HepG2 (cell line): ENCODE data around the gene ABHD1. TPM values are rescaled to one million over a fixed set of nuclear protein-coding genes. Genes with fewer than 3 reads are reported as not detected.
A peak's percentile ranks its signal among the peaks of the same experiment; 100 is the strongest.

ENCODE experiments used
- ATF7-NPFF ChIP-seq: sonication (generic); formaldehyde crosslinking; IDR thresholded peaks from 2 replicates; pipeline ENCODE4 v1.8.1; 2023; ENCODE audit warnings: mild to moderate bottlenecking, low read depth, missing genetic modification reagents, moderate library complexity
- CBFB ChIP-seq: sonication (generic); formaldehyde crosslinking; IDR thresholded peaks from 2 replicates; pipeline ENCODE4 v1.4.0; 2020; ENCODE audit warnings: missing genetic modification reagents
- FOXA1 ChIP-seq, 2 experiments: fragments of 450-650 bp in 1 of 2; sonication (generic) in 1 of 2; formaldehyde crosslinking in 1 of 2; IDR thresholded peaks; 2 replicates each; pipeline versions ENCODE4 v1.4.0 to v1.6.1; 2016 to 2020; ENCODE audit warnings: missing genetic modification reagents in 1 of 2
- MTA3 ChIP-seq: sonication (generic); formaldehyde crosslinking; IDR thresholded peaks from 2 replicates; pipeline ENCODE4 v1.4.0; 2020; ENCODE audit warnings: missing genetic modification reagents
- MYPOP ChIP-seq: sonication (generic); formaldehyde crosslinking; IDR thresholded peaks from 2 replicates; pipeline ENCODE4 v1.8.1; 2023; ENCODE audit warnings: mild to moderate bottlenecking, moderate library complexity, missing genetic modification reagents
- PLRG1 ChIP-seq: fragments of 450-650 bp; conservative IDR thresholded peaks from 2 replicates; pipeline ENCODE4 v1.6.1; 2016
- SIN3B ChIP-seq: fragments of 150-350 bp; IDR thresholded peaks from 2 replicates; pipeline ENCODE4 v1.6.1; 2014; ENCODE audit warnings: low read length
- ZBTB42 ChIP-seq: sonication (generic); formaldehyde crosslinking; IDR thresholded peaks from 2 replicates; pipeline ENCODE4 v1.5.0; 2020; ENCODE audit warnings: mild to moderate bottlenecking, missing genetic modification reagents
- ZNF101 ChIP-seq: sonication (generic); formaldehyde crosslinking; IDR thresholded peaks from 2 replicates; pipeline ENCODE4 v1.4.0; 2020; ENCODE audit warnings: mild to moderate bottlenecking, low read depth, missing genetic modification reagents, borderline replicate concordance
- ZNF235 ChIP-seq: sonication (generic); formaldehyde crosslinking; IDR thresholded peaks from 2 replicates; pipeline ENCODE4 v1.8.1; 2023; ENCODE audit warnings: mild to moderate bottlenecking, missing genetic modification reagents, borderline replicate concordance
- ZNF260 ChIP-seq: sonication (generic); formaldehyde crosslinking; IDR thresholded peaks from 2 replicates; pipeline ENCODE4 v1.4.0; 2020; ENCODE audit warnings: missing genetic modification reagents, low read depth, mild to moderate bottlenecking, borderline replicate concordance
- ZNF354B ChIP-seq: sonication (generic); formaldehyde crosslinking; IDR thresholded peaks from 2 replicates; pipeline ENCODE4 v1.8.0; 2022; ENCODE audit warnings: mild to moderate bottlenecking, missing genetic modification reagents
- ZNF564 ChIP-seq: sonication (generic); formaldehyde crosslinking; IDR thresholded peaks from 2 replicates; pipeline ENCODE4 v1.8.1; 2023; ENCODE audit warnings: mild to moderate bottlenecking, missing genetic modification reagents
- ZNF672 ChIP-seq: sonication (generic); formaldehyde crosslinking; IDR thresholded peaks from 2 replicates; pipeline ENCODE4 v1.8.1; 2022; ENCODE audit warnings: missing genetic modification reagents
- ZNF772 ChIP-seq: sonication (generic); formaldehyde crosslinking; IDR thresholded peaks from 2 replicates; pipeline ENCODE4 v1.5.0; 2020; ENCODE audit warnings: mild to moderate bottlenecking, missing genetic modification reagents
- polyA plus RNA-seq, 8 experiments: library from polyadenylated mRNA; depleted of rRNA in 3 of 8; stranded (reverse) in 7 of 8; unstranded in 1 of 8; fragments of >200 nt; fragmentation: Illumina TruSeq in 4 of 8; extraction: Trizol in 4 of 8; gene quantifications; 2 replicates each; pipeline versions ENCODE4 v1.2.1 to v1.2.3, GENCODE V29; 2011 to 2016; ENCODE audit warnings: low read depth in 4 of 8, missing spikeins in 1 of 8, mixed read lengths in 1 of 8; ENCODE audit not compliant: insufficient read depth in 1 of 8
- total RNA-seq, 5 experiments: library from RNA; depleted of rRNA; stranded (reverse); fragments of >200 nt; fragmentation: Illumina TruSeq; extraction: Trizol; gene quantifications; 2 replicates each; pipeline ENCODE4 v1.2.3, GENCODE V29; 2016; ENCODE audit warnings: low read depth in 1 of 5
- TF ChIP-seq, protein P1 (sequence below): sonication (generic); formaldehyde crosslinking; IDR thresholded peaks from 2 replicates; pipeline ENCODE4 v1.4.0; 2020; ENCODE audit warnings: missing genetic modification reagents, mild to moderate bottlenecking, borderline replicate concordance
- TF ChIP-seq, protein P2 (sequence below): sonication (generic); formaldehyde crosslinking; IDR thresholded peaks from 2 replicates; pipeline ENCODE4 v1.5.1; 2020; ENCODE audit warnings: missing genetic modification reagents, mild to moderate bottlenecking, borderline replicate concordance
- TF ChIP-seq, protein P3 (sequence below): sonication (generic); formaldehyde crosslinking; IDR thresholded peaks from 2 replicates; pipeline ENCODE4 v1.4.0; 2020; ENCODE audit warnings: missing genetic modification reagents

The ABHD1 gene
- total and polyA plus RNA-seq, 2 of the 13 experiments (the other 11 are each of a cell fraction or from before 2014, with no cell fraction given): 0.04 to 0.81 TPM

DNA sequence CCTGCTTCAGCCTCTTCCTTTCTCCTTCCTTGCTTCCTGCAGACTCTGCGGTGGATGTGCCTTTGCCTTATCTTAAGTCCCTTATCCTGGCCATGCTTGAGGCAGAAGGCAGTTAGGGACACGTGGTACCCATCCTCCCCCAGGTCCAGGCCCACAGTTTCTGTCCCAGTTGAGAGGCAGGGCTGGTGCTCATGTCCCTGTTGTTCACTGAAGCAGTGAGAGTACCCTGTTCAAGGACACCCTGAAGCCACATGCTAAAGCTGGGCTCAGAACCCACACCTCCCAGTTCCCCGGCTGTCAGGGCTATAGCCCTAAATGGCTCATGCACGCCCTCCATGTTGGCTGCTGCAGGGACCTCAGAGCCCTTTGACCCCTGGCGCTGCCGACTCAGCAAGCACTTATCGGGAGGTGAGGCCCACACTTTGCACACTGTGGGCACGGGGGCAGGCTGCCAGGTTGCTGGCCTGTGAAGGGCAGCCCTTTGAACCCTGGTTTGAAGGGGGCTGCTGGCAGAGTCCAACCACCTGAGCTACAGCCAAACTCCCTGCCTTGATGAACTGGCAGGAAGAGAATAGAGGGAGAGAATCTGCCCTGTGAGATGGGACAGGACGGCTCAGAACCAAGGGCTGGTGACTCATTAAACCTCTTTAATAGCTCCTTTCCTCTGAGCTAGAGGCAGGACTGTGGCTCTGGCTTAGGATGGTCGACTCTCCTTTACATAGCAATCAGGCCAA lies 30.8 kb upstream of the ABHD1 start (continued):
- 0 out of 2 replicates have a peak, but pooled peaks have one; percentile 41 for TF ChIP-seq ZNF235 (CRISPR knock-in tag)
- TF ChIP-seq, protein P1, sequence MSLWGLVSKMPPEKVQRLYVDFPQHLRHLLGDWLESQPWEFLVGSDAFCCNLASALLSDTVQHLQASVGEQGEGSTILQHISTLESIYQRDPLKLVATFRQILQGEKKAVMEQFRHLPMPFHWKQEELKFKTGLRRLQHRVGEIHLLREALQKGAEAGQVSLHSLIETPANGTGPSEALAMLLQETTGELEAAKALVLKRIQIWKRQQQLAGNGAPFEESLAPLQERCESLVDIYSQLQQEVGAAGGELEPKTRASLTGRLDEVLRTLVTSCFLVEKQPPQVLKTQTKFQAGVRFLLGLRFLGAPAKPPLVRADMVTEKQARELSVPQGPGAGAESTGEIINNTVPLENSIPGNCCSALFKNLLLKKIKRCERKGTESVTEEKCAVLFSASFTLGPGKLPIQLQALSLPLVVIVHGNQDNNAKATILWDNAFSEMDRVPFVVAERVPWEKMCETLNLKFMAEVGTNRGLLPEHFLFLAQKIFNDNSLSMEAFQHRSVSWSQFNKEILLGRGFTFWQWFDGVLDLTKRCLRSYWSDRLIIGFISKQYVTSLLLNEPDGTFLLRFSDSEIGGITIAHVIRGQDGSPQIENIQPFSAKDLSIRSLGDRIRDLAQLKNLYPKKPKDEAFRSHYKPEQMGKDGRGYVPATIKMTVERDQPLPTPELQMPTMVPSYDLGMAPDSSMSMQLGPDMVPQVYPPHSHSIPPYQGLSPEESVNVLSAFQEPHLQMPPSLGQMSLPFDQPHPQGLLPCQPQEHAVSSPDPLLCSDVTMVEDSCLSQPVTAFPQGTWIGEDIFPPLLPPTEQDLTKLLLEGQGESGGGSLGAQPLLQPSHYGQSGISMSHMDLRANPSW (CRISPR knock-in tag): no peak; the same call in 1 of the 2 replicates
- no peak for TF ChIP-seq PLRG1
- TF ChIP-seq, protein P2, sequence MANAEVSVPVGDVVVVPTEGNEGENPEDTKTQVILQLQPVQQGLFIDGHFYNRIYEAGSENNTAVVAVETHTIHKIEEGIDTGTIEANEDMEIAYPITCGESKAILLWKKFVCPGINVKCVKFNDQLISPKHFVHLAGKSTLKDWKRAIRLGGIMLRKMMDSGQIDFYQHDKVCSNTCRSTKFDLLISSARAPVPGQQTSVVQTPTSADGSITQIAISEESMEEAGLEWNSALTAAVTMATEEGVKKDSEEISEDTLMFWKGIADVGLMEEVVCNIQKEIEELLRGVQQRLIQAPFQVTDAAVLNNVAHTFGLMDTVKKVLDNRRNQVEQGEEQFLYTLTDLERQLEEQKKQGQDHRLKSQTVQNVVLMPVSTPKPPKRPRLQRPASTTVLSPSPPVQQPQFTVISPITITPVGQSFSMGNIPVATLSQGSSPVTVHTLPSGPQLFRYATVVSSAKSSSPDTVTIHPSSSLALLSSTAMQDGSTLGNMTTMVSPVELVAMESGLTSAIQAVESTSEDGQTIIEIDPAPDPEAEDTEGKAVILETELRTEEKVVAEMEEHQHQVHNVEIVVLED: peak; percentile 68
- peak; percentile 96 for TF ChIP-seq ZNF354B (CRISPR knock-in tag)
- no peak; the same call in 1 of the 2 replicates for TF ChIP-seq ZNF672 (CRISPR knock-in tag)
- TF ChIP-seq ZNF564 (CRISPR knock-in tag): peak; percentile 91
- TF ChIP-seq, protein P3, sequence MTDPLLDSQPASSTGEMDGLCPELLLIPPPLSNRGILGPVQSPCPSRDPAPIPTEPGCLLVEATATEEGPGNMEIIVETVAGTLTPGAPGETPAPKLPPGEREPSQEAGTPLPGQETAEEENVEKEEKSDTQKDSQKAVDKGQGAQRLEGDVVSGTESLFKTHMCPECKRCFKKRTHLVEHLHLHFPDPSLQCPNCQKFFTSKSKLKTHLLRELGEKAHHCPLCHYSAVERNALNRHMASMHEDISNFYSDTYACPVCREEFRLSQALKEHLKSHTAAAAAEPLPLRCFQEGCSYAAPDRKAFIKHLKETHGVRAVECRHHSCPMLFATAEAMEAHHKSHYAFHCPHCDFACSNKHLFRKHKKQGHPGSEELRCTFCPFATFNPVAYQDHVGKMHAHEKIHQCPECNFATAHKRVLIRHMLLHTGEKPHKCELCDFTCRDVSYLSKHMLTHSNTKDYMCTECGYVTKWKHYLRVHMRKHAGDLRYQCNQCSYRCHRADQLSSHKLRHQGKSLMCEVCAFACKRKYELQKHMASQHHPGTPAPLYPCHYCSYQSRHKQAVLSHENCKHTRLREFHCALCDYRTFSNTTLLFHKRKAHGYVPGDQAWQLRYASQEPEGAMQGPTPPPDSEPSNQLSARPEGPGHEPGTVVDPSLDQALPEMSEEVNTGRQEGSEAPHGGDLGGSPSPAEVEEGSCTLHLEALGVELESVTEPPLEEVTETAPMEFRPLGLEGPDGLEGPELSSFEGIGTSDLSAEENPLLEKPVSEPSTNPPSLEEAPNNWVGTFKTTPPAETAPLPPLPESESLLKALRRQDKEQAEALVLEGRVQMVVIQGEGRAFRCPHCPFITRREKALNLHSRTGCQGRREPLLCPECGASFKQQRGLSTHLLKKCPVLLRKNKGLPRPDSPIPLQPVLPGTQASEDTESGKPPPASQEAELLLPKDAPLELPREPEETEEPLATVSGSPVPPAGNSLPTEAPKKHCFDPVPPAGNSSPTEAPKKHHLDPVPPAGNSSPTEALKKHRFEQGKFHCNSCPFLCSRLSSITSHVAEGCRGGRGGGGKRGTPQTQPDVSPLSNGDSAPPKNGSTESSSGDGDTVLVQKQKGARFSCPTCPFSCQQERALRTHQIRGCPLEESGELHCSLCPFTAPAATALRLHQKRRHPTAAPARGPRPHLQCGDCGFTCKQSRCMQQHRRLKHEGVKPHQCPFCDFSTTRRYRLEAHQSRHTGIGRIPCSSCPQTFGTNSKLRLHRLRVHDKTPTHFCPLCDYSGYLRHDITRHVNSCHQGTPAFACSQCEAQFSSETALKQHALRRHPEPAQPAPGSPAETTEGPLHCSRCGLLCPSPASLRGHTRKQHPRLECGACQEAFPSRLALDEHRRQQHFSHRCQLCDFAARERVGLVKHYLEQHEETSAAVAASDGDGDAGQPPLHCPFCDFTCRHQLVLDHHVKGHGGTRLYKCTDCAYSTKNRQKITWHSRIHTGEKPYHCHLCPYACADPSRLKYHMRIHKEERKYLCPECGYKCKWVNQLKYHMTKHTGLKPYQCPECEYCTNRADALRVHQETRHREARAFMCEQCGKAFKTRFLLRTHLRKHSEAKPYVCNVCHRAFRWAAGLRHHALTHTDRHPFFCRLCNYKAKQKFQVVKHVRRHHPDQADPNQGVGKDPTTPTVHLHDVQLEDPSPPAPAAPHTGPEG (CRISPR knock-in tag): no peak
- TF ChIP-seq MTA3: no peak
- TF ChIP-seq ATF7-NPFF: peak; percentile 63; the same call in 1 of the 2 replicates
- no peak for TF ChIP-seq SIN3B
- no peak; the same call in 1 of the 2 replicates for TF ChIP-seq ZBTB42 (CRISPR knock-in tag)
- TF ChIP-seq ZNF260 (CRISPR knock-in tag): no peak
- TF ChIP-seq ZNF101 (CRISPR knock-in tag): no peak
- TF ChIP-seq MYPOP (CRISPR knock-in tag): peak; percentile 83
- peak; percentile 74 for TF ChIP-seq CBFB
- TF ChIP-seq FOXA1 (IDR thresholded peaks at IDR 0.05): no peak
- no peak for TF ChIP-seq FOXA1 (CRISPR knock-in tag; IDR thresholded peaks at IDR 0.05)
- 0 out of 2 replicates have a peak, but pooled peaks have one; percentile 43 for TF ChIP-seq ZNF772 (CRISPR knock-in tag)
